ENCODE measurements around the gene CYP1A2. TPM values are rescaled to one million over a fixed set of nuclear protein-coding genes. Genes with fewer than 3 reads are reported as not detected.
A peak's percentile ranks its signal among the peaks of the same experiment; 100 is the strongest.

Gene CYP1A2
- polyA plus RNA-seq, 3 donors: not detected

DNA sequence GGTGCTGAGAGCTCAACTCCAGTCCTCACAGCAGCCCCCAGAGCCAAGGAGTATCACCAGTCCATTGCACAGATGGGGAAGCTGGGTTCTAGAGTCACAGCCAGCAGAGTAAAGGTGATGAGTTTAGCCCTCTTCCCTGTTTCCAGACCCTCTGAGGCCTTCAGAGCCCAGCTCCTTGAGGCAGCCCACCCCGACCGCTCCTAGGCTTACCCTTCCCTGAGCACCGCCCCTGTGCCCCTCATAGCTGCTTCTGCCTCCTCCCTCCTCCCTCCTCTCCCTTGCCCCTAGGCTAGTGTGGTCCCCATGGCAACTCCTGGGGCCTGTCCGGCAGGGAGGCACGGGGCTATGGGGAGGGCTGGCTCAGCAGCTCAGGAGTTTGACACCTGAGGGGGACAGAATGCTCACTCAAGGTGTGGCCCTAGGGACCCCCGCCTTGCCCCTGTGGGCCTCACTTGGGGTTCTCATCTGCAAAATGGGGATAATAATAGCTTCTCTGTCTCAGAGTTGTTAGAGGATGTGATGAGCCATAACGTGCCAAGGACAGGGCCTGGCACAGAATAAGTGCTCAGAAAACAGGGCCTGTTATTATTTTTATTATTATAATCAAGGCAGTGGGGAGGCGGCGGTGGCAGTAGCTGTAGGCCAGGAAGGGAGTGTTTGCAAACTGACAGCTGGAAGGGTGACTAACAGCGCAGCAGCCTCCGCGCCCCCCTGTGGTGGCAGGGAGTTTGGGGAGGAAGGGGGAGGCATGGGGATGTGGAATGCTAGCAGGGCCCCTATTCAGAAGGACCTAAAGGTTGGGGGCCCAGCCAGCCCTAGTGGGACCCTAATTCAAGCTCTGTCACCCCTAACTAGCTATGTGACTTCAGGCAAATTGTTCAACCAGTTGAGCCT is 44.7 kb downstream of the CYP1A2 start:
- Histone ChIP-seq H3K4me1 (ENCODE audit: control insufficient read depth in 1 of 2, insufficient read depth in 2 of 2, low read length in 2 of 2) (peaks cover 68 to 88% of the 10 kb centered on the region in 2 donors), H3K4me2 (replicated peaks; ENCODE audit: extremely low read depth, low read length, poor library complexity, severe bottlenecking) (peak overlapping the region; percentile 93), H3K9ac (ENCODE audit: insufficient read depth, low read length, poor library complexity, severe bottlenecking) (no peak overlapping the region), H4K20me1 (ENCODE audit: insufficient read depth, low read length) (peaks cover 66% of the 10 kb centered on the region), H3K4me3 (replicated peaks in 1 of 3; ENCODE audit: low read depth in 2 of 3, low read length in 3 of 3) (peak overlapping the region in 1 of 3 experiments; percentile 100), H3K27me3 (ENCODE audit: control insufficient read depth in 2 of 2, insufficient read depth in 2 of 2, low read length in 2 of 2) (no peaks in the 10 kb centered on the region), H3K79me2 (ENCODE audit: insufficient read depth, low read length) (peaks cover 100% of the 10 kb centered on the region), H2AFZ (ENCODE audit: insufficient read depth, low read depth, low read length, poor library complexity, severe bottlenecking) (no peak overlapping the region), H3K9me3 (replicated peaks in 1 of 2; ENCODE audit: control insufficient read depth in 1 of 2, insufficient read depth in 1 of 2, low read length in 2 of 2) (no peaks in the 10 kb centered on the region), H3K27ac (ENCODE audit: low read depth in 1 of 2, low read length in 2 of 2) (peak overlapping the region; percentile 33 to 97), H3K36me3 (replicated peaks in 1 of 2; ENCODE audit: control insufficient read depth in 1 of 2, insufficient read depth in 2 of 2, low read length in 2 of 2) (peaks cover 22 to 55% of the 10 kb centered on the region in 2 donors)
- no peak overlapping the region for H3K4me3 Mint-ChIP-seq
- H3K27me3 Mint-ChIP-seq (ENCODE audit: low read depth in 3 of 3): no peaks in the 10 kb centered on the region
- TF ChIP-seq, protein P1, sequence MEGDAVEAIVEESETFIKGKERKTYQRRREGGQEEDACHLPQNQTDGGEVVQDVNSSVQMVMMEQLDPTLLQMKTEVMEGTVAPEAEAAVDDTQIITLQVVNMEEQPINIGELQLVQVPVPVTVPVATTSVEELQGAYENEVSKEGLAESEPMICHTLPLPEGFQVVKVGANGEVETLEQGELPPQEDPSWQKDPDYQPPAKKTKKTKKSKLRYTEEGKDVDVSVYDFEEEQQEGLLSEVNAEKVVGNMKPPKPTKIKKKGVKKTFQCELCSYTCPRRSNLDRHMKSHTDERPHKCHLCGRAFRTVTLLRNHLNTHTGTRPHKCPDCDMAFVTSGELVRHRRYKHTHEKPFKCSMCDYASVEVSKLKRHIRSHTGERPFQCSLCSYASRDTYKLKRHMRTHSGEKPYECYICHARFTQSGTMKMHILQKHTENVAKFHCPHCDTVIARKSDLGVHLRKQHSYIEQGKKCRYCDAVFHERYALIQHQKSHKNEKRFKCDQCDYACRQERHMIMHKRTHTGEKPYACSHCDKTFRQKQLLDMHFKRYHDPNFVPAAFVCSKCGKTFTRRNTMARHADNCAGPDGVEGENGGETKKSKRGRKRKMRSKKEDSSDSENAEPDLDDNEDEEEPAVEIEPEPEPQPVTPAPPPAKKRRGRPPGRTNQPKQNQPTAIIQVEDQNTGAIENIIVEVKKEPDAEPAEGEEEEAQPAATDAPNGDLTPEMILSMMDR (IDR thresholded peaks at IDR 0.05): peak; percentile 68
- H3K4me1 Mint-ChIP-seq: peaks cover 76% of the 10 kb centered on the region
- peaks cover 49 to 71% of the 10 kb centered on the region in 2 donors for H3K36me3 Mint-ChIP-seq
- 46% methylated on average over 7 of the region's 12 CpGs for WGBS (ENCODE audit: insufficient coverage)
- H3K27ac Mint-ChIP-seq: peak overlapping the region; percentile 30 to 100 (median 89)
- intact Hi-C loops (cut with micrococcal nuclease): loop anchor here in 1 of 2 donors (2.0 kb wide), 1 partner anchor 25 kb away; no protein-coding TSS in a partner anchor
- DNase-seq: peak; percentile 60 to 74 (median 66)
- H3K9me3 Mint-ChIP-seq: no peaks in the 10 kb centered on the region

DNA sequence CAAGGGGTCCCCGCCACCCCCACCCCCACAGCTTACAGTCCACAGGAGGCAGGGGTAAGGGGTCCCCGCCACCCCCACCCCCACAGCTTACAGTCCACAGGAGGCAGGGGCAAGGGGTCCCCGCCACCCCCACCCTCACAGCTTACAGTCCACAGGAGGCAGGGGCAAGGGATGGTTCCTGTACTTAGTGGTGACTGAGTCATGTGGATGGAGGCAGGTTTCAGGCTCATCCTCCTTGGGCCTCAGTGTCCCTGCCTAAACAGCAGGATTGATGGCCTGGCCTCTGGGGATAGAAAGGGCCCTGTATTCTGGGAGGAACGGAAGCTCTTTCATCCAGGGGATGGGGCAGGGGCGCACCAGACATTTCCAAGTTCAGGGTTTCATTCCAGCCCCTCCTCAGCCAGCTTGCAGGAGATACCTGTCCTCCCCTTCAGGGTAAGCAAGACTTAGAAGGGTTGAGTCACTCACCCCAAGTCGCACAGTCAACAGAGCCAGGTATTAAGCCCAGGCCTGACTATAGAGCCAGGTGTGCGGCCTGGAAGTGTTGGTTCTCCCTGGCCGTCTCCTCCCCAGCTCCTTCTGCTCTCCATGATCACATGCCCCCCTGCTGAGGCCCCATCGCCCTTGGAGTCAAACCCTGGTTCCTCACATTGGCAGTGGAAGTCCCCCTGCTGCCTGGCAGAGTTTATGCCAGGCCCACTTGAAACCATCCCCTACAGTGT is 45.8 kb downstream of the CYP1A2 start:
- Histone ChIP-seq H3K9me3 (replicated peaks in 1 of 2; ENCODE audit: control insufficient read depth in 1 of 2, insufficient read depth in 1 of 2, low read length in 2 of 2) (no peaks in the 10 kb centered on the region), H3K4me2 (replicated peaks; ENCODE audit: extremely low read depth, low read length, poor library complexity, severe bottlenecking) (no peak overlapping the region), H3K4me1 (ENCODE audit: control insufficient read depth in 1 of 2, insufficient read depth in 2 of 2, low read length in 2 of 2) (peaks cover 68 to 88% of the 10 kb centered on the region in 2 donors), H3K9ac (ENCODE audit: insufficient read depth, low read length, poor library complexity, severe bottlenecking) (no peak overlapping the region), H4K20me1 (ENCODE audit: insufficient read depth, low read length) (peaks cover 76% of the 10 kb centered on the region), H2AFZ (ENCODE audit: insufficient read depth, low read depth, low read length, poor library complexity, severe bottlenecking) (no peak overlapping the region), H3K79me2 (ENCODE audit: insufficient read depth, low read length) (peaks cover 99% of the 10 kb centered on the region), H3K4me3 (replicated peaks in 1 of 3; ENCODE audit: low read depth in 2 of 3, low read length in 3 of 3) (no peak overlapping the region), H3K36me3 (replicated peaks in 1 of 2; ENCODE audit: control insufficient read depth in 1 of 2, insufficient read depth in 2 of 2, low read length in 2 of 2) (peaks cover 32 to 66% of the 10 kb centered on the region in 2 donors), H3K27ac (ENCODE audit: low read depth in 1 of 2, low read length in 2 of 2) (peak overlapping the region; percentile 10 to 97), H3K27me3 (ENCODE audit: control insufficient read depth in 2 of 2, insufficient read depth in 2 of 2, low read length in 2 of 2) (no peaks in the 10 kb centered on the region)
- Mint-ChIP-seq H3K4me1 (peaks cover 77% of the 10 kb centered on the region), H3K4me3 (no peak overlapping the region), H3K9me3 (no peaks in the 10 kb centered on the region), H3K27ac (peak overlapping the region; percentile 31 to 87 (median 82)), H3K36me3 (peaks cover 53 to 75% of the 10 kb centered on the region in 2 donors), H3K27me3 (ENCODE audit: low read depth in 3 of 3) (peaks cover 0 to 1% (median 0%) of the 10 kb centered on the region in 3 donors)
- WGBS (ENCODE audit: insufficient coverage): 40% methylated on average over 1 of the region's 9 CpGs
- DNase-seq: no peak
- TF ChIP-seq, protein P1 (IDR thresholded peaks at IDR 0.05): no peak
- intact Hi-C loops (cut with micrococcal nuclease): no loop called here

Data from CD14-positive monocyte (primary cell).